Thyroid gland (tissue), 4 donors: ENCODE data around the gene KIF1B.

ENCODE experiments used
- CTCF ChIP-seq, 6 experiments: fragments of 200-600 bp in 3 of 6; fragments of 450-650 bp in 3 of 6; sonication (generic) in 3 of 6; IDR thresholded peaks; one replicate each; pipeline ENCODE4 v1.5.1; 2016 to 2019; ENCODE audit warnings: antibody characterized with exemption in 6 of 6, mild to moderate bottlenecking in 2 of 6, inconsistent platforms in 1 of 6, moderate library complexity in 1 of 6
- POLR2A ChIP-seq, 2 donors: fragments of 450-650 bp; IDR thresholded peaks; one replicate each; pipeline ENCODE4 v1.6.1; 2017; ENCODE audit warnings: antibody characterized with exemption in 2 of 2, mild to moderate bottlenecking in 2 of 2, moderate library complexity in 1 of 2

- TF ChIP-seq POLR2A (IDR thresholded peaks at IDR 0.05) (no peak), CTCF (IDR thresholded peaks at IDR 0.05) (no peak)
Measured at GRCh38 chr1:10211805-10212410, 1.5 kb downstream of the KIF1B start.
